Activated T-cell treated with anti-CD3 and anti-CD28 coated beads, Interleukin-2, amount 50 U/mL, for 1 hour (primary cell): ENCODE data around the gene CYB5A.
"Not testable (repeated sequence)": the region's sequence is repeated elsewhere in the genome, so short reads cannot be mapped to it uniquely, and the experiment has no call there.

Experiments
- DNase-seq: peaks from one replicate; pipeline ENCODE4 v3.0.0-alpha.2; 2020

The CYB5A gene

GRCh38 chr18:74291771-74292540, at the start of gene CYB5A:
Gene CYB5A (minus strand): TSS chr18:74291963. CDS start chr18:74291875, 88 bp downstream.
- DNase-seq: peak; percentile 99

GRCh38 chr18:74337912-74338309, 46.1 kb upstream of the CYB5A start:
- no peak for DNase-seq

GRCh38 chr18:74337155-74337911, 45.6 kb upstream of the CYB5A start:
- DNase-seq: no peak

DNA sequence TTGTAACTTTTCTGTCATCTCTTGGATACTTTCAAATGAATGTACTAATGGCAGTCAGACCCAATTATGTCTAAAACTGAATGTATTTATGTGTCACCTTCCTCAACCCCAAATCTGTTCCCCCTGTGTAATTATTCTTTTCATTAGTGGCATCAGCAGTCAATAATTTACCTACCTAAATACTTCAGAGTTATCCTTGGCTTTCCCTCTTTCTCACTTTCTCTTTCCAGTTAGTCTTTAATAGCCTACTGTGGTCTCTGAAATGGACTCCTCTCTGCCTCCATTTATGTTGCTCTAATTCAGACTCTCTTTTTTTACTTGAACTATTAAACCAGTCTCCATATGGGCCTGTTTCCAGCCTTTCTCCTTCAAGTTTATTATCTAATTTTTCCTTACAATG, 44.9 kb upstream of the CYB5A start:
- DNase-seq: no peak

- DNase-seq: no peak
Observed at GRCh38 chr18:74334242-74334893, 42.6 kb upstream of the CYB5A start.

DNA sequence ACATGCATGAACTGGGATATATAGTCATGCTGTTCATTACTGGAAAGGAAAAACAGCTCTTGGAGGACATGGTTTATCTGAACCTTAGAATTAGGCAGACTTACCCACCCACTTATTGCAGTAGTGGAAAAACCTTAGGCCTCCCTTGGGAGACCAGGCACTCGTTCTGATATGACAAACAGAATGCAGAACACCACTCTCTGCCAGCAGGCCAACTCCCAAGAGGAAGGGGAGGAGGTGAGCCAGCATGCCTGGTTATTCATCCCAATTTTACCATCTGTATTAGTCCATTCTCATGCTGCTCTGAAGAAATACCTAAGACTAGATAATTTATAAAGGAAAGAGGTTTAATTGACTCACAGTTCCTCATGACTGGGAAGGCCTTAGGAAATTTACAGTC, 41.3 kb upstream of the CYB5A start:
- DNase-seq: no peak

DNA sequence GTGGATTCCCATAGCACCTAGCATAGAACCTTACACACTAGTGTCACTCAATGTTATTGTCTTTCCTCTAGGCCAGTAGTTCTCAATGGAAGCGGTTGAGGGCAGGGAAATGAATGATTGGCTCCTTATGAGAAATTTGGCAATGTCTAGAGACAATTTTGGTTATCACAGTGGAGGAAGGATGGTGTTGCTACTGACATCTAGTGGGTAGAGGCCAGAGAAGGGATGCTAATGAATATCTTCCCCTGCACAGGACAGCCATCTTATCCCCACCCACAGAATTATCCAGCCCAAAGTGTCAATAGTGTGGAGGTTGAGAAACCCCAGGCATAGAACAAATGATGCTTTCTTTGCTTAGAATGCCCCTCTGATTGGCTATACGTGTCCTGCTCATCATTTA, 39.6 kb upstream of the CYB5A start:
- DNase-seq: no peak

GRCh38 chr18:74329688-74330205, 38.0 kb upstream of the CYB5A start:
- no peak for DNase-seq

DNA sequence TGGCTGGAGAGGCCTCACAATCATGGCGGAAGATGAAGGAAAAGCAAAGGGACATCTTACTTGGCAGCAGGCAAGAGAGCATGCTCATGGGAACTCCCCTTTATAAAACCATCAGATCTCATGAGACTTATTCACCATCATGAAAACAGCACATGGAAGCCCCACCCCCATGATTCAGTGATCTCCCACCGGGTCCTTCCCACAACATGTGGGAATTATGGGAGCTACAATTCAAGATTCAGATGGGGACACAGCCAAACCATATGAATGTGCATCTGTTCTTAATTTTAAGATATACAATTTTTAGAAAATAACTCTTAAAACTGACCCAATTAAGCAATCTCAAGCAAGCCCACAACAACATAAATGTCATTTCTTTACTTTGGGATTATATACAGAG, 36.4 kb upstream of the CYB5A start:
- no peak for DNase-seq

DNA sequence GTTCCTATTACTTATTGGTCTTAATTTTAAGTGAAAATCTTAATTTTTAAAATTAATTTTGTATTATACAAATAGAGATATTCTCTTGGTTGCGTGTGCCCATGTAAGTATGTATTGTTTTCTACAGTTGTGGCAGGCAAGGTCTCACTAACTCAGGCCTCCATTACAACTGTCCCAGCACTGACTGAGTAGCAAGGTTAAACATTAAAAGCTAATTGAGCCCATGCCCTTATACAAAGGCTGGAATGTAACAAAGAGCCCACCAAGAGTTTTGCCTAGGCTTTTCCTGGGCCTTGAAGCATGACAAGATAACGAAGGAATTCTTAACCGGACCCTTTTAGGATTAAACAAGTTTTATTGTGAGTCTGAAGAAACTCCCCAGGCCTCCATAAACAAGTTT, 35.0 kb upstream of the CYB5A start:
- DNase-seq: not testable (repeated sequence)

GRCh38 chr18:74326231-74326630, 34.5 kb upstream of the CYB5A start:
- DNase-seq: no peak

GRCh38 chr18:74316257-74317170, 24.8 kb upstream of the CYB5A start:
- no peak for DNase-seq

DNA sequence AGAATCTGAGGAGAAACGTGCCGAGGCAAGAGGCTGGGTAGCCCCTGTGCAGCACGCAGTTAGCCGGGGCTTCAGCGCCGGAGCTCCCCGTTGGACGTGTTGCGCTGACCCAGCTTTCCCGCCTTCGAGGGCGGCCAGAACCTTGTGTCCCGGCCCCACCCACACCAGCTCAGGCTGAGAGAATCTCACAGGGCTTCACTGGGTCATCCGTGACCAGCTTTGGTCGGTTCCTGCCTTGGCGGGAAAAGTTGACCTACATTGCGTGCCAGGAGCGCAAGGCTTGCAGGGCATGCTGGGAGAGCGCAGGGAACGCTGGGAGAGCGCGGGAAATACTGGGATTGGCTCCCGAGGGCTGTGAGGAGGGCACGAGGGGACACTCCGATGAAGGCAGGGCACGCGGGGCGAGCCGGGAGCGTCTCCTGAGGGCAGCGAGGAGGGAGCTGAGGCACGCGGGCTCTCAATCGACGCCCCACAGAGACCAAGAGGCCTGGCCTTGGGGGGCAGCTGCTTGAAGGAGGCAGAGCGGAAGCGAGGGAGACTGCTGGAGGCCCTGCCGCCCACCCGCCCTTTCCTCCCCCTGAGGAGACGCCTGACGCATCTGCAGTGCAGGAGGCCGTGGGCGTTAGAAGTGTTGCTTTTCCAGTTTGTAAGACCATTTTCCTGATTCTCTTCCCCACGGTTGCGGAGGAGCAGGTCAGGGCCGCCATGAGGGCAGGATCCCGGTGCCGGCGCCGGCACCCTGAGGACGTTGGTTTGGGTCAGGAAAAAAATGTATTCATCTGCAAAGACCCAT, 23.9 kb upstream of the CYB5A start, which contains the start of gene C18orf63:
C18orf63 (plus strand) TSS at position 376 of the 793 bp plus-strand sequence. CDS start 2,027 bp downstream, outside the sequence.
- no peak for DNase-seq

DNA sequence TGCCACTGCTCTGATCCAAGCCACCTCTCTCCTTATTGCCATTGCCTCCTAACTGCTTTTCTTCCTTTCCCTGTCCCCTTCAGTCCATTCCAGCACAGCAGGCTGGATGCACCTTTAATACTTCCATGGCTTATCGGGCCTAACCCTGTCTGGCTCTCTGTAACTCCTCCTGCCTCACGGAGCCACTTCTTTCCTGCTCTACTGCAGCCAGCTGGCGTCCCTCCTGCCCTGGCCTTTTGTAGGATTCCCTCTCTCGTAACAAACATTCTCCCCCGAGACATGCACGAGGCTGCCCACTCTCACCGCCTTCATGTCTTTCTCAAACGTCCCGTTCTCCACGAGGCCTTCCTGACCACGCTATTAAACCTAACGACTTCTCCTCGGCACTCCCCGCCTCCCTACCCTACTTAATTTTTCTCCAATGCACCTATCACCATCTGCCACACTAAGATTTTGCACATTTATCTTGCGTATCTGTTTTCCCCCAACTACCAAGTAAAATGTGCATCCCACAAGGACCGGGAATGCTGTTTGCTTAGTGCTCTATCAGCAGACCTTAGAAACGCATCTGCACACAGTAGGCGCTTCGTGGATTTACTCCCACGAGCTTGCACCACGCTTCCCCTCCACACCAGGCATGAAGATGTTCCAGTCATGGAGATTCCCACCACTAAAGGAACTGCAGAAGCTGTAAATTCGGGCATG, 23.1 kb upstream of the CYB5A start:
- DNase-seq: no peak

- no peak for DNase-seq
Observed at GRCh38 chr18:74311000-74311399, 19.2 kb upstream of the CYB5A start.

- DNase-seq: no peak
Observed at GRCh38 chr18:74310411-74310810, 18.6 kb upstream of the CYB5A start.

- DNase-seq: no peak
Observed at GRCh38 chr18:74303936-74304335, 12.2 kb upstream of the CYB5A start.

- DNase-seq: no peak
Observed at GRCh38 chr18:74303306-74303705, 11.5 kb upstream of the CYB5A start.

- no peak for DNase-seq
Observed at GRCh38 chr18:74299746-74300145, 8.0 kb upstream of the CYB5A start.

DNA sequence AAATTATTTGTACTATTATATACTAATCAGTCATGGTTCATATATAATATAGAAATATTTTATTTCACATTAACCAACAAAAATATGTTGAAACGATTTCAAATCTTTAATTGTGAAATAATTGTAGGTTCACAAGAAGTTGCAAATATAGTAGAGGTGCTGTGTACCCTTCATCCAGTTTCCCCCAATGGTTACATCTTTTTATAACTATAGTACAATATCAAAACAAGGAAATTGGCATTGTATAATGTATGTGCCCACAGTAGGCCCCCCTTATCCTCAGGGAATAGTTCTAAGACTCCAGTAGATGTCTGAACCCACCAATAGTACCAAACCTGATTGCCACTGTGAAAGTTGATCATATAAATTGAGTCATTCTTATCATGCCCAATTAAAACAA, 7.4 kb upstream of the CYB5A start:
- no peak for DNase-seq

DNA sequence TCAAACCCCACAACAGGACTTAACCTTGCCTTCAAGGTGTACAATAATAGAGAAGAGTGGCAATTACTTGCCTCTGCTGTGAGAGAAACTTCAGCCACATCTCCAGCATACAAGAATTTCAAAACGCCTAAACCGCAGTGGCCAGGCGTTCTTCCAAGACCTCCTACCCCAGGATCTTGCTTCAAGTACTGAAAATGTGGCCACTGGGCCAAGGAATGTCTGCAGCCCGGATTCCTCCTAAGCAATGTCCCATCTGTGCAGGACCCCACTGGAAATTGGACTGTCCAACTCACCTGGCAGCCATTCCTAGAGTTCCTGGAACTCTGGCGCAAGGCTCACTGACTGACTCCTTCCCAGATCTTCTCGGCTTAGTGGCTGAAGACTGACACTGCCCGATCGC, 2.8 kb upstream of the CYB5A start:
- no peak for DNase-seq
